ENCODE measurements around the gene RPL27.

The RPL27 gene

DNA sequence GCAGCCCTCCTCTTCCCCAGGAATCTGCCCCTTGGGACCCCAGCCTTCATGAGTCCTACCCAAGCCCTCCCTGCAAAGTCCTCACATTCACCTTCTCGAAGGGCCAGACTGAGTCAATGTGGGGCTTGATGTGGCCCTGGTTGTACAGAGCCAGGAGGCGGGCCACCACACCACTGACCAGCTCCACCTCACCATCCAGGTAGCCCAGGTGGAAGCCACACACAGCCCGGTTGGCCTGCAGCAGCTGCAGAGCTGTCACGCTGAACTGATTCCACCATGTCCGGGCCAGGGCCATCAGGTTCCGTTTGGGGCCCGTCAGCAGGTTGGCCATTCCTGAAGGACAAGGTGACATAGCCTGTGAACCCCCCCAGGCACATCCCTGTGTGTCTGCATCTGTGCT is 18.0 kb downstream of the RPL27 start:
- H3K36me3 ChIP-seq (ENCODE audit: insufficient read depth, low read length), result no peaks in the 10 kb centered on the region
- H3K4me3 ChIP-seq, result no peak overlapping the region
- no peaks in the 10 kb centered on the region for H3K9me3 ChIP-seq (ENCODE audit: low read depth, low read length)
- no peak overlapping the region for H3K9ac ChIP-seq (ENCODE audit: insufficient read length)
- no peak for TF ChIP-seq FOXP2 (optimal IDR thresholded peaks at IDR 0.05; ENCODE audit: control extremely low read depth, extremely low read length, insufficient read depth)
- TF ChIP-seq EZH2 (IDR thresholded peaks at IDR 0.05), result no peak
- TF ChIP-seq POLR2AphosphoS5 (IDR thresholded peaks at IDR 0.05; ENCODE audit: borderline replicate concordance, low read depth, low read length), result no peak
- DNase-seq (ENCODE audit: low read depth, low spot score), result no peak
- no peak overlapping the region for H3K27ac ChIP-seq

GRCh38 chr17:43018008-43018853 is 20.0 kb downstream of the RPL27 start:
- no peak for DNase-seq (ENCODE audit: low read depth, low spot score)
- H3K27ac ChIP-seq, result no peak overlapping the region
- no peak for TF ChIP-seq POLR2AphosphoS5 (IDR thresholded peaks at IDR 0.05; ENCODE audit: borderline replicate concordance, low read depth, low read length)
- no peak for TF ChIP-seq EZH2 (IDR thresholded peaks at IDR 0.05)
- no peak for TF ChIP-seq FOXP2 (optimal IDR thresholded peaks at IDR 0.05; ENCODE audit: control extremely low read depth, extremely low read length, insufficient read depth)
- no peaks in the 10 kb centered on the region for H3K36me3 ChIP-seq (ENCODE audit: insufficient read depth, low read length)
- no peaks in the 10 kb centered on the region for H3K9me3 ChIP-seq (ENCODE audit: low read depth, low read length)
- no peak overlapping the region for H3K9ac ChIP-seq (ENCODE audit: insufficient read length)
- no peak overlapping the region for H3K4me3 ChIP-seq

DNA sequence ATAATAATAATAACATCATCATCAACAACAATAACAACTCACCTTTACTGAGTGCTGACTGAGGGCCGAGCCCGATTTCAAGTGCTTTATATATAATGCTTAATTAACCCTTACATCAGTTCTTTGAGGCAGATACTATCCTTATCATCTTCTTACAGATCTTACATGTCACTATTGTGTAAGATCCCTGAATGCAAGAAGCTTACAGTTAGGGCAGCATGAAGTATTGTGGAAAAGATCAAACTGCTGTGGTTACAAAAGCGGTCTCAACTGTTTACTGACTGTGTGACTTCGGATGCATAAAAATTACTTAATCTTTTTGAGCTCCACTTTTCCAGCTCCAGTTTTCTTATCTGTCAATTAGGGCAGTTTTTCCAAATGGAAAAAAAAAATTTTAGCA is 20.7 kb downstream of the RPL27 start:
- TF ChIP-seq FOXP2 (optimal IDR thresholded peaks at IDR 0.05; ENCODE audit: control extremely low read depth, extremely low read length, insufficient read depth) (no peak), POLR2AphosphoS5 (IDR thresholded peaks at IDR 0.05; ENCODE audit: borderline replicate concordance, low read depth, low read length) (no peak), EZH2 (IDR thresholded peaks at IDR 0.05) (no peak)
- Histone ChIP-seq H3K4me3 (no peak overlapping the region), H3K36me3 (ENCODE audit: insufficient read depth, low read length) (no peaks in the 10 kb centered on the region), H3K9ac (ENCODE audit: insufficient read length) (no peak overlapping the region), H3K9me3 (ENCODE audit: low read depth, low read length) (no peaks in the 10 kb centered on the region), H3K27ac (0 out of 2 replicates have a peak overlapping the region, but pooled peaks have one; percentile 42)
- DNase-seq (ENCODE audit: low read depth, low spot score), result no peak

DNA sequence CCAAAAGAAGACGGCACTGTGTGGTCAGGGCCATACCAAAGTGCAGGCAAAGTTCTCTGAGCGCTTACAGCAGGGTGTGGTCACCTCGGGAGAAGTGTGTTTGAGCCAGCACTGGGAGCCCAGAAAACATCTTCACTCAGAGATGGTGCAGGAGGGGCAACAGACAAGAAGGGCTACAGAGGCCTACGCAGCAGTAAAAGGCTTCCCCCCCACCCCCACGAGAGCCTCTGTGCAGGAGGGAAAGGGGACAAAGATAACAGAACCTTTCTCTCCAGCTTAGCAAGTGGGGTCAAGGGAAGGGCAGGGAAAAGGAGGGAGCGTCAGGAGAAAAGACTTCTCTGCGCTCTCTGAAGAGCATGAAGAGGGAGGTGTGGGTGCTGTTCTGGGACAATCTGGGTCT is 21.2 kb downstream of the RPL27 start:
- no peak overlapping the region for H3K4me3 ChIP-seq
- no peak overlapping the region; the same call in 1 of the 2 replicates for H3K27ac ChIP-seq
- TF ChIP-seq POLR2AphosphoS5 (IDR thresholded peaks at IDR 0.05; ENCODE audit: borderline replicate concordance, low read depth, low read length), result no peak
- TF ChIP-seq FOXP2 (optimal IDR thresholded peaks at IDR 0.05; ENCODE audit: control extremely low read depth, extremely low read length, insufficient read depth), result no peak
- no peak for TF ChIP-seq EZH2 (IDR thresholded peaks at IDR 0.05)
- no peak for DNase-seq (ENCODE audit: low read depth, low spot score)
- H3K36me3 ChIP-seq (ENCODE audit: insufficient read depth, low read length), result no peaks in the 10 kb centered on the region
- H3K9me3 ChIP-seq (ENCODE audit: low read depth, low read length), result no peaks in the 10 kb centered on the region
- H3K9ac ChIP-seq (ENCODE audit: insufficient read length), result no peak overlapping the region

DNA sequence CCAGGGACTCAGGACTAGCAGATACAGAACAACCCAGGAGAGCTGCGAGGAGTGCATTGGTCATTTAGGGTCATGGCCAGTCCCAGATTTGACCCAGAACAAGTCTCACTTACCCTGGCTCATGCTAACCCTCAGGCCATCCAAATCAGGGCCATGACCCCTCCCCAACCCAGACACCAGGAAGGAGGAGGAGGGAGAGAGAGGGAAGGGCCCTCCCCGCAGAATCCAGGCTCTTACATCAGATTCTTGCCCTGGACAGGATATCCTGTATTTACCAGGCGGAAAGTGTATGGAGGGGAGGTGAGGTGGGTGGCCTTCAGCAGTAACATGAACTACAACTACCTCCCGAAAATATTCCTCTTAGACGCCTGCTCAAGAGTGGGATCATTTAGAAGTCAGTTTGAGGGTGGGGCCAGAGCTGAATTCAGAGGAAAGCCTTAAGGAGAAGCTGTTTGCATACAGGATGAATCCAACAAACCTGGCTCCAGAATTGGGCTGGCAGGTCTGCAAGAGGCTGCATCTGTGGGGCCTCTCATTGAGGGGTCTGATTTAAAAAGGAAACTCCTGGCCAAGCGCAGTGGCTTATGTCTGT is 21.9 kb downstream of the RPL27 start:
- Histone ChIP-seq H3K36me3 (ENCODE audit: insufficient read depth, low read length) (no peaks in the 10 kb centered on the region), H3K9ac (ENCODE audit: insufficient read length) (no peak overlapping the region), H3K4me3 (no peak overlapping the region), H3K27ac (no peak overlapping the region), H3K9me3 (ENCODE audit: low read depth, low read length) (no peaks in the 10 kb centered on the region)
- DNase-seq (ENCODE audit: low read depth, low spot score), result no peak
- no peak for TF ChIP-seq EZH2 (IDR thresholded peaks at IDR 0.05)
- no peak for TF ChIP-seq POLR2AphosphoS5 (IDR thresholded peaks at IDR 0.05; ENCODE audit: borderline replicate concordance, low read depth, low read length)
- no peak for TF ChIP-seq FOXP2 (optimal IDR thresholded peaks at IDR 0.05; ENCODE audit: control extremely low read depth, extremely low read length, insufficient read depth)

GRCh38 chr17:43020789-43021740 is 22.8 kb downstream of the RPL27 start:
- Histone ChIP-seq H3K9ac (ENCODE audit: insufficient read length) (no peak overlapping the region), H3K4me3 (peak overlapping the region; percentile 89), H3K9me3 (ENCODE audit: low read depth, low read length) (no peaks in the 10 kb centered on the region), H3K27ac (no peak overlapping the region), H3K36me3 (ENCODE audit: insufficient read depth, low read length) (no peaks in the 10 kb centered on the region)
- no peak for DNase-seq (ENCODE audit: low read depth, low spot score)
- TF ChIP-seq EZH2 (IDR thresholded peaks at IDR 0.05) (no peak), POLR2AphosphoS5 (IDR thresholded peaks at IDR 0.05; ENCODE audit: borderline replicate concordance, low read depth, low read length) (no peak), FOXP2 (optimal IDR thresholded peaks at IDR 0.05; ENCODE audit: control extremely low read depth, extremely low read length, insufficient read depth) (no peak)

- no peak within 1 kb of the TSS for H3K27ac ChIP-seq
- TF ChIP-seq POLR2AphosphoS5 (IDR thresholded peaks at IDR 0.05; ENCODE audit: borderline replicate concordance, low read depth, low read length) (no peak; the same call in 1 of the 2 replicates), FOXP2 (optimal IDR thresholded peaks at IDR 0.05; ENCODE audit: control extremely low read depth, extremely low read length, insufficient read depth) (no peak), EZH2 (IDR thresholded peaks at IDR 0.05) (no peak)
- peak within 1 kb of the TSS; percentile 89 for H3K4me3 ChIP-seq
- no peaks in the 10 kb centered on the region for H3K36me3 ChIP-seq (ENCODE audit: insufficient read depth, low read length)
- no peak for DNase-seq (ENCODE audit: low read depth, low spot score)
- H3K9me3 ChIP-seq (ENCODE audit: low read depth, low read length), result no peaks in the 10 kb centered on the region
- H3K9ac ChIP-seq (ENCODE audit: insufficient read length), result peak within 1 kb of the TSS; percentile 37
Observed at GRCh38 chr17:43021741-43022512, 23.7 kb downstream of the RPL27 start, which contains the start of gene VAT1. Gene VAT1, minus strand, starts transcription at chr17:43022385. Its CDS starts 63 bp downstream, at chr17:43022322.

Measured in SK-N-MC (cell line).